CD8-positive, alpha-beta memory T cell (primary cell): ENCODE measurements around the gene C5orf58. TPM values are rescaled to one million over a fixed set of nuclear protein-coding genes. Genes with fewer than 3 reads are reported as not detected.

Experiments
- CTCF ChIA-PET: fragments of 350-600 bp; sonication (Branson Sonifier 250); formaldehyde crosslinking; loops from one replicate; lab custom pipeline; 2021; ENCODE audit warnings: antibody characterized with exemption; lab: Charles Lee
- POLR2A ChIA-PET: fragments of 350-600 bp; sonication (Branson Sonifier 250); formaldehyde crosslinking; loops from one replicate; lab custom pipeline; 2021; ENCODE audit warnings: antibody characterized with exemption; lab: Charles Lee
- DNase-seq, 5 donors: peaks; one replicate each; pipeline versions ENCODE4 v3.0.0 to v3.0.0-alpha.2; 2020 to 2022; ENCODE audit warnings: mixed read lengths in 1 of 5
- H3K27ac ChIP-seq: one replicate; pipeline ENCODE4 v1.7.0; 2013; ENCODE audit warnings: low read depth, mild to moderate bottlenecking, low read length, moderate library complexity
- H3K27me3 ChIP-seq: 2 replicates; pipeline ENCODE4 v1.7.0; 2013; ENCODE audit warnings: low read length, mild to moderate bottlenecking; ENCODE audit not compliant: insufficient read depth, poor library complexity, severe bottlenecking
- H3K36me3 ChIP-seq: 2 replicates; pipeline ENCODE4 v1.7.0; 2013; ENCODE audit warnings: mild to moderate bottlenecking, low read length, moderate library complexity; ENCODE audit not compliant: insufficient read depth
- H3K4me1 ChIP-seq: 2 replicates; pipeline ENCODE4 v1.7.0; 2013; ENCODE audit warnings: mild to moderate bottlenecking, low read length, moderate library complexity; ENCODE audit not compliant: insufficient read depth
- H3K4me3 ChIP-seq: 2 replicates; pipeline ENCODE4 v1.7.0; 2013; ENCODE audit warnings: mild to moderate bottlenecking, low read length
- H3K9me3 ChIP-seq: 2 replicates; pipeline ENCODE4 v1.7.0; 2013; ENCODE audit warnings: mild to moderate bottlenecking, low read length
- H3K27ac Mint-ChIP-seq, 8 donors: one replicate each; pipeline ENCODE4 v1.8.0; 2020 to 2021; ENCODE audit warnings: mixed read lengths in 8 of 8, mild to moderate bottlenecking in 6 of 8, inconsistent platforms in 3 of 8, moderate library complexity in 3 of 8
- H3K27me3 Mint-ChIP-seq, 2 donors: one replicate each; pipeline ENCODE4 v1.8.0; 2020 to 2021; ENCODE audit warnings: mixed read lengths in 2 of 2, mild to moderate bottlenecking in 1 of 2, moderate library complexity in 1 of 2
- H3K36me3 Mint-ChIP-seq, 3 donors: one replicate each; pipeline ENCODE4 v1.8.0; 2020 to 2021; ENCODE audit warnings: mixed read lengths in 3 of 3, inconsistent platforms in 1 of 3, mild to moderate bottlenecking in 1 of 3
- H3K4me1 Mint-ChIP-seq, 3 donors: one replicate each; pipeline ENCODE4 v1.8.0; 2020 to 2021; ENCODE audit warnings: mixed read lengths in 3 of 3, inconsistent platforms in 1 of 3, mild to moderate bottlenecking in 1 of 3
- H3K4me3 Mint-ChIP-seq, 7 donors: one replicate each; pipeline ENCODE4 v1.8.0; 2020 to 2021; ENCODE audit warnings: mixed read lengths in 7 of 7, mild to moderate bottlenecking in 6 of 7, moderate library complexity in 4 of 7, inconsistent platforms in 2 of 7
- H3K9me3 Mint-ChIP-seq, 5 donors: one replicate each; pipeline ENCODE4 v1.8.0; 2020 to 2022; ENCODE audit warnings: mixed read lengths in 5 of 5, mild to moderate bottlenecking in 3 of 5, moderate library complexity in 2 of 5, inconsistent platforms in 1 of 5
- polyA plus RNA-seq: library from polyadenylated mRNA; unstranded; fragments of 300-500 nt; fragmentation: Illumina TruSeq; gene quantifications from one replicate; pipeline ENCODE4 v1.2.3, GENCODE V29; 2021
- total RNA-seq, 2 experiments: library from RNA; stranded (reverse); gene quantifications; one replicate each; pipeline ENCODE4 v1.2.3, GENCODE V29; 2021

The C5orf58 gene
- total and polyA plus RNA-seq, 3 experiments from 2014 or later = 0.99 TPM; not detected in 2

- Mint-ChIP-seq H3K4me3 (peak overlapping the region; percentile 54 to 80 (median 76)), H3K9me3 (no peaks in the 10 kb centered on the region), H3K27ac (peak overlapping the region; percentile 91 to 98 (median 96)), H3K4me1 (peaks cover 79 to 91% (median 91%) of the 10 kb centered on the region in 3 donors), H3K27me3 (peaks cover 0 to 2% of the 10 kb centered on the region in 2 donors), H3K36me3 (peaks cover 25 to 98% (median 40%) of the 10 kb centered on the region in 3 donors)
- peaks cover 68% of the 10 kb centered on the region for H3K4me1 ChIP-seq
- H3K27ac ChIP-seq = no peak overlapping the region
- POLR2A ChIA-PET = interaction anchor here (0.6 to 2.4 kb wide), 11 partner anchors 13 to 77 kb away, joined by 3 to 21 read pairs (median 6); partner anchors contain the start of gene LCP2
- H3K4me3 ChIP-seq = no peak overlapping the region
- CTCF ChIA-PET = interaction anchor here (0.6 to 6.0 kb wide), 16 partner anchors 10 to 78 kb away, joined by 3 to 50 read pairs (median 6); partner anchors contain the start of gene LCP2
- no peaks in the 10 kb centered on the region for H3K27me3 ChIP-seq
- no peak for DNase-seq
- no peaks in the 10 kb centered on the region for H3K9me3 ChIP-seq
- peaks cover 84% of the 10 kb centered on the region for H3K36me3 ChIP-seq
Measured at GRCh38 chr5:170261528-170262043, 28.8 kb downstream of the C5orf58 start.

- no peaks in the 10 kb centered on the region for H3K9me3 Mint-ChIP-seq
- peak overlapping the region; percentile 91 to 98 (median 96) for H3K27ac Mint-ChIP-seq
- peak in 4 of 5 donors; percentile 40 to 88 (median 78) for DNase-seq
- peaks cover 25 to 98% (median 38%) of the 10 kb centered on the region in 3 donors for H3K36me3 Mint-ChIP-seq
- peak overlapping the region; percentile 54 to 80 (median 76) for H3K4me3 Mint-ChIP-seq
- Histone ChIP-seq H3K27ac (no peak overlapping the region), H3K27me3 (no peaks in the 10 kb centered on the region), H3K4me1 (peaks cover 76% of the 10 kb centered on the region), H3K9me3 (no peaks in the 10 kb centered on the region), H3K36me3 (peaks cover 79% of the 10 kb centered on the region), H3K4me3 (no peak overlapping the region)
- POLR2A ChIA-PET = interaction anchor here (0.6 to 2.4 kb wide), 14 partner anchors 12 to 77 kb away, joined by 3 to 21 read pairs (median 6); partner anchors contain the start of gene LCP2
- H3K27me3 Mint-ChIP-seq = peaks cover 0 to 2% of the 10 kb centered on the region in 2 donors
- CTCF ChIA-PET = interaction anchor here (0.6 to 6.0 kb wide), 17 partner anchors 11 to 77 kb away, joined by 3 to 50 read pairs (median 5); partner anchors contain the start of gene LCP2
- peaks cover 80 to 91% (median 91%) of the 10 kb centered on the region in 3 donors for H3K4me1 Mint-ChIP-seq
Measured at GRCh38 chr5:170262061-170263045, 29.6 kb downstream of the C5orf58 start.

- H3K27ac ChIP-seq = no peak overlapping the region
- DNase-seq = no peak
- peak overlapping the region; percentile 21 to 96 (median 88) for H3K27ac Mint-ChIP-seq
- no peaks in the 10 kb centered on the region for H3K9me3 ChIP-seq
- CTCF ChIA-PET = interaction anchor here (5.0 to 6.7 kb wide), 3 partner anchors 12 to 75 kb away, joined by 49 to 182 read pairs (median 114); partner anchors contain the start of gene LCP2
- H3K36me3 ChIP-seq = peaks cover 73% of the 10 kb centered on the region
- peaks cover 91% of the 10 kb centered on the region for H3K4me1 ChIP-seq
- H3K4me3 Mint-ChIP-seq = peak overlapping the region in 2 of 7 donors; percentile 14 to 29
- POLR2A ChIA-PET = interaction anchor here (2.3 kb wide), 1 partner anchor 68 kb away, joined by 8 read pairs; no protein-coding TSS in a partner anchor
- H3K36me3 Mint-ChIP-seq = peaks cover 15 to 97% (median 30%) of the 10 kb centered on the region in 3 donors
- H3K27me3 ChIP-seq = no peaks in the 10 kb centered on the region
- peaks cover 0 to 4% of the 10 kb centered on the region in 2 donors for H3K27me3 Mint-ChIP-seq
- no peak overlapping the region for H3K4me3 ChIP-seq
- peaks cover 86 to 98% (median 92%) of the 10 kb centered on the region in 3 donors for H3K4me1 Mint-ChIP-seq
- no peaks in the 10 kb centered on the region for H3K9me3 Mint-ChIP-seq
Measured at GRCh38 chr5:170263906-170264305, 31.1 kb downstream of the C5orf58 start.

GRCh38 chr5:170265522-170265921, 32.7 kb downstream of the C5orf58 start:
- H3K36me3 Mint-ChIP-seq = peaks cover 17 to 96% (median 30%) of the 10 kb centered on the region in 3 donors
- H3K4me1 ChIP-seq = peaks cover 93% of the 10 kb centered on the region
- peaks cover 72% of the 10 kb centered on the region for H3K36me3 ChIP-seq
- H3K9me3 Mint-ChIP-seq = no peaks in the 10 kb centered on the region
- ChIA-PET POLR2A (interaction anchor here (0.6 to 2.3 kb wide), 5 partner anchors 32 to 1917 kb away, joined by 3 to 13 read pairs (median 8); partner anchors contain the start of gene LCP2), CTCF (interaction anchor here (1.0 to 6.7 kb wide), 6 partner anchors 10 to 74 kb away, joined by 3 to 182 read pairs (median 68); partner anchors contain the start of gene LCP2)
- H3K4me3 Mint-ChIP-seq = no peak overlapping the region
- H3K4me1 Mint-ChIP-seq = peaks cover 88 to 98% (median 93%) of the 10 kb centered on the region in 3 donors
- H3K4me3 ChIP-seq = no peak overlapping the region
- peak overlapping the region; percentile 17 for H3K27ac ChIP-seq
- no peak for DNase-seq
- H3K9me3 ChIP-seq = no peaks in the 10 kb centered on the region
- H3K27me3 ChIP-seq = no peaks in the 10 kb centered on the region
- H3K27me3 Mint-ChIP-seq = peaks cover 0 to 2% of the 10 kb centered on the region in 2 donors
- H3K27ac Mint-ChIP-seq = peak overlapping the region in 7 of 8 donors; percentile 29 to 99 (median 95)

GRCh38 chr5:170266570-170267381, 34.0 kb downstream of the C5orf58 start:
- no peaks in the 10 kb centered on the region for H3K9me3 ChIP-seq
- peaks cover 92% of the 10 kb centered on the region for H3K4me1 ChIP-seq
- ChIA-PET CTCF (interaction anchor here (0.7 to 6.7 kb wide), 18 partner anchors 8 to 72 kb away, joined by 3 to 182 read pairs (median 6); partner anchors contain the start of gene LCP2), POLR2A (interaction anchor here (0.5 to 2.9 kb wide), 13 partner anchors 9 to 72 kb away, joined by 3 to 14 read pairs (median 7); partner anchors contain the start of gene LCP2)
- peak overlapping the region; percentile 35 for H3K4me3 ChIP-seq
- H3K27me3 ChIP-seq = no peaks in the 10 kb centered on the region
- peak overlapping the region; percentile 93 to 99 (median 96) for H3K27ac Mint-ChIP-seq
- peak; percentile 28 to 69 (median 49) for DNase-seq
- peak overlapping the region; percentile 2 for H3K27ac ChIP-seq
- peaks cover 13 to 96% (median 31%) of the 10 kb centered on the region in 3 donors for H3K36me3 Mint-ChIP-seq
- H3K4me1 Mint-ChIP-seq = peaks cover 88 to 98% (median 93%) of the 10 kb centered on the region in 3 donors
- H3K4me3 Mint-ChIP-seq = peak overlapping the region; percentile 64 to 83 (median 70)
- H3K27me3 Mint-ChIP-seq = peaks cover 0 to 2% of the 10 kb centered on the region in 2 donors
- H3K36me3 ChIP-seq = peaks cover 73% of the 10 kb centered on the region
- H3K9me3 Mint-ChIP-seq = no peaks in the 10 kb centered on the region

GRCh38 chr5:170267431-170268152, 34.8 kb downstream of the C5orf58 start:
- Histone ChIP-seq H3K27me3 (no peaks in the 10 kb centered on the region), H3K9me3 (no peaks in the 10 kb centered on the region), H3K4me1 (peaks cover 90% of the 10 kb centered on the region), H3K36me3 (peaks cover 75% of the 10 kb centered on the region), H3K4me3 (peak overlapping the region; percentile 35), H3K27ac (peak overlapping the region; percentile 2)
- H3K27ac Mint-ChIP-seq = peak overlapping the region; percentile 93 to 99 (median 96)
- CTCF ChIA-PET = interaction anchor here (0.7 to 6.7 kb wide), 19 partner anchors 8 to 72 kb away, joined by 3 to 182 read pairs (median 5); partner anchors contain the start of genes C5orf58 and LCP2
- POLR2A ChIA-PET = interaction anchor here (1.1 to 2.9 kb wide), 10 partner anchors 9 to 71 kb away, joined by 3 to 14 read pairs (median 8); no protein-coding TSS in a partner anchor
- H3K4me1 Mint-ChIP-seq = peaks cover 86 to 97% (median 93%) of the 10 kb centered on the region in 3 donors
- peaks cover 11 to 94% (median 30%) of the 10 kb centered on the region in 3 donors for H3K36me3 Mint-ChIP-seq
- H3K27me3 Mint-ChIP-seq = peaks cover 0 to 2% of the 10 kb centered on the region in 2 donors
- peak overlapping the region; percentile 64 to 83 (median 70) for H3K4me3 Mint-ChIP-seq
- DNase-seq = peak; percentile 72 to 87 (median 78)
- H3K9me3 Mint-ChIP-seq = no peaks in the 10 kb centered on the region
